Measurements from ENCODE around the gene PEX26. TPM values are rescaled to one million over a fixed set of nuclear protein-coding genes. Genes with fewer than 3 reads are reported as not detected.

Gene PEX26
- total RNA-seq, 3 donors from 2014 or later = 113 to 241 (median 123) TPM

GRCh38 chr22:18055619-18056160 lies 22.1 kb upstream of the PEX26 start:
- ATAC-seq = no peak
- intact Hi-C loops (cut with DNase I, micrococcal nuclease) = no loop called here
- TF ChIP-seq CTCF (IDR thresholded peaks at IDR 0.05) = no peak

GRCh38 chr22:18056161-18056666 lies 21.6 kb upstream of the PEX26 start:
- no peaks in the 10 kb centered on the region for H3K36me3 ChIP-seq (ENCODE audit: low read depth)
- ATAC-seq (peak; percentile 74), DNase-seq (peak; percentile 53 to 62 (median 56))
- no peaks in the 10 kb centered on the region for H3K9me3 ChIP-seq
- H3K4me3 ChIP-seq = no peak overlapping the region
- peaks cover 13% of the 10 kb centered on the region for H3K4me1 ChIP-seq (ENCODE audit: low read depth)
- intact Hi-C loops (cut with DNase I, micrococcal nuclease) = no loop called here
- no peak for TF ChIP-seq CTCF (IDR thresholded peaks at IDR 0.05)

More at GRCh38 chr22:18055619-18056160, 22.1 kb upstream of the PEX26 start:
- no peak for DNase-seq
- Histone ChIP-seq H3K4me1 (ENCODE audit: low read depth) (peaks cover 13% of the 10 kb centered on the region), H3K4me3 (no peak overlapping the region), H3K36me3 (ENCODE audit: low read depth) (no peaks in the 10 kb centered on the region), H3K9me3 (no peaks in the 10 kb centered on the region)

DNA sequence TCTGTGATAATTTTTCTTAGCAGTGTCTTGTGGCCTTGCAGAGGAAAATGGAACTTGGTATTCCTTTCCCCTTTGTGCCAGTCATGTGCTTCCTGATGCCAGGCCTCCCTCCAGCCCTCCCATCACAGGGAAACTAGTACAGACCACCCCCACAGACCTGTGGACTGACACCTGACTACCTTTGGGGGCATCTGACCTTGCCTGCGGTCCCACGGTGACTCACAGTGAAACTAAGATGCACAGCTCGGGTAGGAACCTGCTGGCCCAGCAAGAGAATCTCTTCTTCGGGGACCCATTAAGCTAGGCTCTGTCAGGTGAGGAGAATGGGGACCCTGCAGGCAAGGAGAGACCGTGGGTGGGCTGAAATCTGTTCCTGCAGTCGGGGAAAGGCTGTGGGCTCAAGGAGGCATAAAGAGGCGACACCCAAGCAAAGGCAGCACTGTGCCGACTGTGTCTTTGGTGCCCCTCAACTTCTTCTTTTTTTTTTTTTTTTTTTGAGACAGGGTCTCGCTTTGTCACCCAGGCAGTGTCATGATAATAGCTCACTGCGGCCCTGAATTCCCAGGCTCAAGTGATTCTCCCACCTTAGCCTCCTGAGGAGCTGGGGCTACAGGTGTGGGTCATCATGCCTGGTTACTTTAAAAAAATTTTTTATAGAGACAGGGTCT lies 20.8 kb upstream of the PEX26 start:
- Histone ChIP-seq H3K4me3 (no peak overlapping the region), H3K36me3 (ENCODE audit: low read depth) (no peaks in the 10 kb centered on the region), H3K4me1 (ENCODE audit: low read depth) (peaks cover 17% of the 10 kb centered on the region), H3K9me3 (no peaks in the 10 kb centered on the region)
- intact Hi-C loops (cut with DNase I, micrococcal nuclease) = no loop called here
- ATAC-seq (peak; percentile 39), DNase-seq (peak in 1 of 3 donors; percentile 66)
- TF ChIP-seq CTCF (IDR thresholded peaks at IDR 0.05) = no peak

DNA sequence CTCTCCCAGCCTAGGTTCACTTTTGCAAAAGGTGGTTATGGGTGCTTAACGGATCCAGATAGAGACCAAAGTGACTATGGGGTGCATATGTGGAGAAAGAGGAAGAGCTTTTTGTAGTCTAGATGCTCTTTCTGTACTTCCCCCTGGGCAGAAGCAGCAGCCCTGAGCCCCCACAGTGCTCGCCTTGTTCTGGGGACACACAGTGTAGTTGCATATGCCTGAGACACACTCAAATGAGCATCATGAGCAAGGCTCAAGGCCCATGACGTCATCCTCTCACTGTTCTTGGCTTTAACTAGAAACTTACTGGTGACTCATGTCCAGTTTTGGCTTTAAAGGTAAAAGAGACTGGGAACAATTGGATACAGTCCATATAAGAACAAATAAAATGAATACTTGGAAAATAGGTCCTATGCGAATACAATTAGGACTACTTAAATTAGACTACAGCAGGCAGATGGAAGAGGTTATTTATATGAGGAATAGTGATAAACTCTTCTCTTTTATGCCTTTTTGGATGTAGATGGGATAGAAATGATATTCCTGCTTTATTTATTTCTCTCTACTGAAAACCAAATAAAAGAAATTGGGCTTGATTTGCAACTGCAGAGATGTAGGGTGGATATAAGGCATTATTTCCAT lies 20.1 kb upstream of the PEX26 start:
- intact Hi-C loops (cut with DNase I, micrococcal nuclease) = no loop called here
- TF ChIP-seq CTCF (IDR thresholded peaks at IDR 0.05) = no peak
- Histone ChIP-seq H3K4me1 (ENCODE audit: low read depth) (peaks cover 23% of the 10 kb centered on the region), H3K9me3 (no peaks in the 10 kb centered on the region), H3K4me3 (no peak overlapping the region), H3K36me3 (ENCODE audit: low read depth) (no peaks in the 10 kb centered on the region)
- ATAC-seq (peak; percentile 58), DNase-seq (peak in 2 of 3 donors; percentile 59 to 74)

DNA sequence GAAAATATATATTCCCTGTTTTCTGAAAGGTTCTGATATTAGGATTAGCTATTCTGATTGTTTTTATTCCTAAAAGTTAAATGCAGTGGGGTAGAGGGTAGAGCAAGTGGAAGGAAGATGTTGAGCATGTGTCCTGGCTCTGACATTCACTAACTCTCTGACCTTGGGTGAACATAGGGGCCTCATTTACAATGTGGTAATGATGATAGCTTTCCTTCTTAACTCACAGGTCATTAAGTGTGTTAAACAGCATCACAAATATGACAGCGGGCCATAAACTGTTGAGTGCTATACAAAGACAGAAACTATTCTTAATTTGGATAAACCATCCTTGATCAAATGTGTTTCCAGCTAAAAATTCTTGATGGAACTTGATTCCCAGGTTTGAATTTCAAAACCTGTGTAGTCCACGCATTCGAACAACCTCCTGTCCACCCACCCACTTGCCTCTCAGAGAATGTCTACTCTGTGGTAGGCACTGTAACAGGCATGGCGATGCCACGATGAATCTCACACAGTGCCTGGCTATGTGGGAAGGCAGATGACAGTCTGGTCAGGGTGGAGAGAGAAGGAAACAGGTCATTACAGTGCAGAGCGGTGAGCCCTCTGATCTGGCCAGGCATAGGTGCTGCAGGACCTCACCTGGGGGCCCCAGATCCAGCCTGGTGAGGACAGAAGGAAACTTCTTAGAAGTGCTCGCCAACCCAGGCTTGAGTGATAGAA lies 19.3 kb upstream of the PEX26 start:
- Histone ChIP-seq H3K4me1 (ENCODE audit: low read depth) (peaks cover 24% of the 10 kb centered on the region), H3K9me3 (no peaks in the 10 kb centered on the region), H3K36me3 (ENCODE audit: low read depth) (no peaks in the 10 kb centered on the region), H3K4me3 (no peak overlapping the region)
- TF ChIP-seq CTCF (IDR thresholded peaks at IDR 0.05) = no peak
- no peak for ATAC-seq
- intact Hi-C loops (cut with DNase I, micrococcal nuclease) = no loop called here
- no peak for DNase-seq

Measured in mucosa of descending colon (tissue), 3 donors.